Frontal cortex (tissue), 4 donors: ENCODE data around the gene FUCA2. TPM values are rescaled to one million over a fixed set of nuclear protein-coding genes. Genes with fewer than 3 reads are reported as not detected.
"Not testable (repeated sequence)": the region's sequence is repeated elsewhere in the genome, so short reads cannot be mapped to it uniquely, and the experiment has no call there.

Source experiments
- DNase-seq, 2 donors: peaks; one replicate each; pipeline ENCODE4 v3.0.0; 2012; ENCODE audit warnings: low spot score in 2 of 2
- FAIRE-seq: peaks from 2 replicates; lab custom pipeline; 2012; peaks lifted over from hg19 to GRCh38; lab: Jason Lieb, UNC
- total RNA-seq: library from RNA; depleted of rRNA; stranded (reverse); fragments of >200 nt; gene quantifications from one replicate; pipeline ENCODE4 v1.2.3, GENCODE V29; 2014
- donor health status: control.
- donor health status: control.
- donor health status: control.

Gene FUCA2
- total RNA-seq, 1 donor from 2014 or later = 11.8 TPM

DNA sequence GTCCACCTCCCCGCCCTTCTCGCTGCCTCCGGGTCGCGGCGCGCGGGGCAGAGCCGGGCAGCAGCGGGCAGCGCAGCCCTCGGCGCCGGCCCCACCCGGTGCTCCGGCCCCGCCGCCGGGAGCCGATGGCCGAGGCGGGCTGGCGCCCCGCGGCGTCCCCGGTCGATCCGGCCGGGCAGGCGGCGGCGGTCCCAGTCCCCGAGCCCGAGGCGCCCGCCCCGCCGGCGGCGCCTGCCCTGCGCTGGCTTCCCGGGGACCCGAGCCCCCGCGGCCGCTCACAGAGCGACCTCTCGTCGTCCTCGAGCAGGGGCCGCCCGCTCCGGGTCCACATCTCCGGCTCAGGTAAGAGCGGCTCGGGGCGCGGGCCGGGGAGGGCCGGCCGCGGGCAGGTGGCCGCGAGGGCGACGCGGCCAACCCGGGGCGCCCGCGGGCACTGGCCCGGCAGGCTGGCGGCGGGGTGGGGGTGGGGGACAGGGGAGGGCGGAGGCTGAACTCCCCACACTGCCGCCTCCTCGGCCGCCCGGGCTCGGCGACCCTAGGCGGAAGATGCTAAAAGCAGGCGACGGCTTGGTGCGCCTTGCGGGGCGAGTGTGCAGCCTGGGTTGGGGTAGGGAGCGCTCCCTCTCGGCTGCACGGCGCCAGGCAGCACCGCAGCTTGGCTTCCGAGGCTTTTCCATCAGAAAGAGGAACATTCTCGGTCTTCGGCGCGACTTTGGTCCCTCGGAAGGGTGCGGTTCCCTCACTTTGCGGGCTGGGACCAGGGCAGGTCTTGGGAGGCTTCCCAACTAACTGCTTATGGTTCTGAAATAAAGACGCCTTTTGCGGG is 25.6 kb upstream of the FUCA2 start:
- no peak for FAIRE-seq
- peak; percentile 34 to 38 for DNase-seq

DNA sequence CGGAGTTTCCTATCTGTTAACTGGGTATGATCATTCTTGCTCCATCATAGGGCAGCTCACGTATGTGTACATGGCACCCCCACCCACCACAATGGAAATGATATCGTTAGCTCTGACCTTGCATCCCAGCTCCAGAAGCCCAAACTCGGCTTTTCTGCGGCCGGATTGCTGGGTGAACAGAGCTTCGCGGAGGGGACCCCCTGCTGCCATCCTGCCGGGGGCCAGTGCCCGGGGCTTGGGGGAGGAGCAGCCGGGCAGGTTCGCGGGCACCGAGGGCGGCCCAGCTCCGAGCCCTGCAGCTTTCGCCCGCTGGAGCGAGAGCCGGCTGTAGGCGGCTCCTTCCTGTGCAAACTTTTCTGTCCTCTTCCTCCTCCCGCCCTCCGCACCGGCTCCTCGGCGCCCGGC is 24.9 kb upstream of the FUCA2 start:
- DNase-seq (no peak), FAIRE-seq (no peak)

DNA sequence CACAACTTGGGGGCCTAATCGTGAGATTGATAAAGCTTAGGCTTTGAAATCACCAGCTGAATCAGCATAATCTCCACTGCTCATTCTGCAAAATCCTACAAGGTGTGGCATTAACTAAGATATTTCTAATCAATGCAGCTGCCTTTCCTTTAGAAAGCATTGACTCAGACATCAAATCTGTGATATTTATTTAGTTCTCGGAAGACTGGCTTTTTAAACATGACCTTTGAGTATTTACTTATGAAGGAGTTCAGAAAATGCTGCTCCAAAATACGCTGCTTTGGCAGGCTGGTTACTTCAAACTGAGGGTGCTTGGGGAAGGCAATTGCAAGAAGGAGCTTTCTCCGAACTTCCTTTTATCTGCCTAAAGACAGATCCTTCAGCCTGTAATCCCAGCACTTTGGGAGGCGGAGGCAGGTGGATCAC is 23.7 kb upstream of the FUCA2 start:
- no peak for DNase-seq

DNA sequence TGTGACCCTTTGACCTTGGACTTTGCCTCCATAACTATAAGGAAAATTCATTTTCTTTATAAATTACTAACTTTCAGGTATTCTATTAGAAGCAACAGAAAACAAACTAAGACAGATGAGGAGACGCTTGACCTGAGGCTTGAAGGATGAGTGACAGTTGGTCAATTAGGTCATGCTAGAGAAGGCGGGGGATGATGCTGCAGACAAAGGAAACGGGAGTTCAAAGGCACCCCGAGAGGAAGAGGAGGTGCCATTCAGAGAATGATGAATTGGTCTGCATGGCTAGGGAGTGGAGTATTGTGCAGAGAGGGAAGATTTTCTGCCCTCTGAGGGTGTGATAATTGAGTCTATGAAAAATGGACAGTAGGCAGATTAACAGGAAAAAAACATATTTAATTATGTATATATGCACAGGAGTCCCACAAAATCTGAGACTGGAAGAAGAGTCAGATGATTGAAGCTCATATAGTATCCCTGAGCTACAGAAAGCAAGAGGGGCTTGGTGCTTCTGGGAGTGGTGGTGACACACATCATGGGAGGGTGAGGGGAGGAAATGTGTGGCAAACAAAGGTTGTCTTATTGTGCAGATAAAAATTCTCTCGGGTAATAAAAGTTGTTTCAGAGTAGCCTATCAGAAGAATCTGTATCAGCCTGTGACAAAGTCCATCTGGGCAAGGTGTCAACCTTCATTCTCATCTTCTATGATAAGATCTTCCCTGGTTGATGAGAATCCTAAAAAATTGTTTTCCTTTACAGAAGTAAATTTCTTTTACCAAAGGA is 20.4 kb upstream of the FUCA2 start:
- DNase-seq = no peak
- no peak for FAIRE-seq

More for the DNA sequence above, 23.7 kb upstream of the FUCA2 start:
- no peak for FAIRE-seq

DNA sequence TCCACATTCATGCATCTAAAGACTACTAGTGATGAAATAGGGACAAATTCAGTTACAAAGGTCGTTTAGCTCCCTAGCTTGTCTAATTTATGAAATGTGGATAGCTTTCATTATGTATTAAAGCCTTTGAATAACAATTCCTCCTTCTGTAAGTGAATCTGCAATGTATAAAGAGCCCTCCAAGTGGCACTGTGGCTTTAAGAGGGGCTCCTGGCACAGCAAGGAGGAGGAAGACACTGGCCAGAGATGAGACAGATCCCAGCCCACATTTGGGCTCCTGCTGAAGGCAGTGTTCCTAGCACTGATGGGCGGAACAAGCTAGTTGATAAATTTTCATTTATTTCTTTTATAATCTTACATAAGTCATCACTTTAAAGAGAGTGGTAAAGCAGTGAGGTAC is 17.6 kb upstream of the FUCA2 start:
- no peak for FAIRE-seq
- no peak for DNase-seq

DNA sequence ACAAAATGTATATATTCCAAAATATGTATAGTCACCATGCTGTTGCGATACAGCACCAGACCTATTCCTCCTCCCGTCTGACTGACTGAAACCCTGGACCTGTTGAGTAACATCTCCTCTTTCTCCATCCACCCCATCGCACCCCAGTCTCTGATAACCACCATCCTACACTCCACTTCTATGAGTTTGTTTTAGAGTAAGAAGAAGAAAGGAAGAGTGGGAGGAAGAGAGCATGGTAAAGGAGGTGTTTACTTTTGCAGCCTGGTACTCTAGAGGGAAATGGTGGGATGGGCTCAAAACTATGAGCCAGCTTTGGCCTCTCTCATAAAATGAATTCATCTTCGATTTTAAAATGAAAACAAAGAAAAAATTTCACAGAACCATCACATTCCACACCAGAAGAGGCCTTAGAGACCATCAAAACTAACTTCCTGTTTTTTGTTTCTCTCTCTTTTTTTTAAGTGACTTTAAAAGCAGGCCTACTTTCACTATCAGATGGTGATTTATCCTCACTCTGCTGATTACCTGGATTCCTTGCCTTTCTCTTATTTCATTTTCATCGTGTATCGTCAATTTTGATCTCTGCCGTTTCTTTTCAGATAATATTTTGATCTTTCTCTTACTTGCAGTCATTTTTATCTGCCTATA is 16.8 kb upstream of the FUCA2 start:
- DNase-seq (no peak), FAIRE-seq (no peak)

GRCh38 chr6:143527677-143528076 is 16.2 kb upstream of the FUCA2 start:
- DNase-seq (no peak), FAIRE-seq (no peak)

- no peak for FAIRE-seq
- DNase-seq = no peak
These were observed 13.8 kb upstream of the FUCA2 start for GRCh38 chr6:143525356-143525755.

DNA sequence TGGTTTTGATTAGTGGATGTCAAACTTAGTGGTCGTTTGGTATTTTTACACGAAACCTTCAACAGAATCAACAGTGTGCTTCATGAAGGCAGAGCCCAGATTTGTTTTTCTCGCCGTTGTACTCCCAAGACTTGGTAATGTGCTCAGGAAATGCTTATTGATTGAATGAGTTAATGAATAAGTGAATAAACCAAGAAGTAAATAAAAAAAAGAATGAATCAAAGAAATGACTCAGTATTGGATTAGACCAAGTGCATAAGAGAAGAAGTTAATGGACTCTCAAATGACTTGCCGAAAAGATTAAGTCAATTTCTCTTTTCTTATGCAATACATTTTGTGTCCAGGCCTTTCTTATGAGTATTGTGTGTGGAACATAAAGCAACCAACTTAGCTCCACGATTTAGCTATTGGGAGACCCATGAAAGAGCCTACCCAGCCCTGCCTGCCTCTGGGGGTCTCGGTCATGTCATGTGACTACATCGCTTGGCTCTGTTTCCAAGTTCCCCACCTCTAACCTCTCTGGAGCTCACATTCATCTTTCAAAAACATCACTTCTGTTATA is 10.6 kb upstream of the FUCA2 start:
- DNase-seq (no peak), FAIRE-seq (no peak)

- FAIRE-seq (no peak), DNase-seq (no peak)
These were observed 5.9 kb upstream of the FUCA2 start for GRCh38 chr6:143517447-143517773.

- FAIRE-seq = no peak
- no peak for DNase-seq
These were observed 5.3 kb upstream of the FUCA2 start for GRCh38 chr6:143516690-143517446.

- FAIRE-seq (no peak), DNase-seq (no peak)
These were observed 4.3 kb upstream of the FUCA2 start for GRCh38 chr6:143515766-143516355.

DNA sequence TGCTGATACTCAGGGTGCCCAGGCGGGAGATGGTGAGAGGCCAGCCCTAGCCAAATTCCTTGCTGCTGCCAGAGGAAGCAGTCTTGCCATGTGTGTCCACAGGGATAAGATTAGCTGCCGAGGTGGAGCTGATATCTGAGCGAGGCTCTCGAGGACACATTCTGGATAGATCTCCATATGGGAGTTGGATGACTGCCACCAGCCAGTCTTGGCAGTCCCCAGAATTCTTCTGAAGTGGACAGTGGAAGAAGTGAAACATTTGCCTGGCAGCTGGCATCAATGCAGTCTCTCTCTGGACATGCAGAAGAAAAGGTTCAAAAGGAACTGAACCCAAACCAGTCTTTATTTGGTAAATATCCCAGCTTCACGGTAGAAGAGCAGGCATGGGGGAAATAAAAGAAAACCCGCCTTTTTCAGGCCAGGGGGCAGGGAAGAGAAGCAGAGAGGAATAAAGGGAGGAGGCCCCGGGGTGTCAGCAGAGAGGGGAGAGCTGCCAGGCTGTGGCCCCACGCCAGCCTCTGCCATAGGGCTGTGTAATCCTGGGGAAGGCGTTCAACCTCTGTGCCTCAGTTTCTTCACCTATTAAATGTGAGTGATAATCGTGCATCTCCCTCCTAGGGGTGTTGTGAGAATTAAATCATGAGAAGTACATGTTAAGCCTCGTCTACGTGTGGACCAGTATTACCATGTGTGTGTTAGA is 3.7 kb upstream of the FUCA2 start:
- DNase-seq (peak in 1 of 2 donors; percentile 14), FAIRE-seq (no peak)

DNA sequence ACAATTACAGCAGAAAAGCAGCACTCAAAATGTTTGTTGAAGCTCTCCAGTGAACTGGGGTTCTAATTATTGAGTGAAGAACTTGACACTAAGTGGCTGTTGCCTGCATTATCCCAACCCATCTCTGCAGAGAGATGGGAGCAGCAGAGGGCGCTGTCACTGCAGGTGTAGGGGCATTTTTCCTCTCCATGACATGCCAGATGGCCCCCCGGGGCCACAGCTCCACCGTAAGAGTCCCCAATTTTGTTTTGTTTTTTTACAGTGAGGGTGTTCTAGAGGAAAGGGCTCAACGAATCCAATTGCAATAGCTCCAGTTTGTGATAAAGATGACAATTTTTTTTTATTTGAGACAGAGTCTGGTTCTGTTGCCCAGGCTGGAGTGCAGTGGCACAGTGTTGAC is 1.9 kb upstream of the FUCA2 start:
- FAIRE-seq = no peak
- DNase-seq = no peak

- not testable (repeated sequence) for DNase-seq, FAIRE-seq
These were observed 1.2 kb downstream of the FUCA2 start for GRCh38 chr6:143510326-143510725.

DNA sequence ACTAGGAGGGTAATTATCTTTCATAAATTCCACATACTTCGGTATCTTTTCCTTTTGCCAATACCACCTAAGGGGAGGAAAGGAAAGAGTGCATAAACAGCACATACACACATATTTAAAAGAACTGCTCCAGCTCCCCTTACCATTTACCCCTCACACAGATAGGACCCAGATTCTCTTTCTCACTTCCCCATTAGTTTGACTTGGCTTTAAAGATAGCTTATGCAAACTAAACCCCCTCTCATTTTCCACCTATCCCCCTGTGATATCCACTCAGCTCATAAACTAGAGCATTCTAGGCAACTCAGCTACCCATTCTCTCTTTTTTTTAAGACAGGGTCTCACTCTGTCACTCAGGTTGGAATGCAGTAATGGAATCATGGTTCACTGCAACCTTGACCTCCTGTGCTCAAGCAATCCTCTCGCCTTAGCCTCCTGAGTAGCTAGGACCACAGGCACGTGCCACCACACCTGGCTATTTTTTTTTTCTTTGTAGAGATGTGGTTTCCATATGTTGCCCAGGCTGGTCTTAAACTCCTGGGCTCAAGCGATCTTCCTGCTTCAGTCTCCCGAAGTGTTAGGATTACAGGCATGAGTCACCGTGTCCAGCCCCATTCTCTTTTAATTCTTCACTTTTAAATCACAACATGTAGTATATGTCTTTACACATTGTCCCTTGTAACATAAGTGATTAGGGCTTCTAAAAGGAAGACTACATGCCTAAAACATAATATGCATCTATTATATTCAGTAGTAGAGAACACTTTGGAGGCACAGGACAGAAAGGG is 4.0 kb downstream of the FUCA2 start:
- FAIRE-seq (no peak), DNase-seq (no peak)

- FAIRE-seq (no peak), DNase-seq (no peak)
These were observed 4.9 kb downstream of the FUCA2 start for GRCh38 chr6:143506620-143507019.

DNA sequence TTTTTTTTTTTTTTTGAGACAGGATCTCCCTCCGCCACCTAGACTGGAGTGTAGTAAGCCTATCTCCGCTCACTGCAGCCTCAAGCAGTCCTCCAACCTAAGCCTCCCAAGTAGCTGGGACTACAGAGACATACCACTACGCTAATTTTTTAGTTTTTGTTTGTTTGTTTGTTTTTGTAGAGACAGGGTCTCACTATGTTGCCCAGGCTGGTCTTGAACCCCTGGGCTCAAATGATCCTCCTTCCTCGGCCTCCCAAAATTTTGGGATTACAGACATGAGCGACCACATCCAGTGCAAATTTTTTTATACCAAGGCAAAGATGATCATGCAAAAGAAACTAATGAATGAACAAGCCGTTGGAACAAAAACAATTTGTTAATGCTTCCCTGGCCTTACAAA is 5.3 kb downstream of the FUCA2 start:
- no peak for FAIRE-seq

More for the DNA sequence above, 5.3 kb downstream of the FUCA2 start:
- DNase-seq = no peak
